ENCODE results near the gene HMGN2.

Gene HMGN2

DNA sequence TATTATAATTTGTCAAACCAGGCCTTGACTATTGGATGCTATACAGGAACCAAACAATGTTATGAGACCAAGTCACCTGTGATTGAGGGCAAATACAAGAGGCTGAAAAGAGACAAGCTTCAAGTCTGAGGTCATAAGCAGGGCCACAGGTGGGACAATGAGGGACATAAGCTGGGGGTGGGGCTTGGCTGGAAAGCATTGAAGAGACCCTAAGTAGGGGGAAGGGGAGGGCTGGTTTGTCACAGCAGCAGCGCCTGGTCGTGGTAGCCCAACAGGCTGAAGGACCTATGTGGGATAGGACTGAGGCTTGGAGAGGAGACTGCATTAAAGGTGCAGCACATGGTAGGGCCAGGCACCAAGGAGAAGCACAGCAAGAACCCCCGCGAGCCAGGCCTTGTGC lies 17.9 kb downstream of the HMGN2 start:
- Histone ChIP-seq H3K9me3 (no peaks in the 10 kb centered on the region), H3K4me1 (ENCODE audit: control insufficient read depth in 1 of 2, insufficient read depth in 1 of 2, low read depth in 1 of 2, low read length in 1 of 2) (no peaks in the 10 kb centered on the region), H3K4me3 (ENCODE audit: low read depth in 1 of 2, low read length in 1 of 2) (no peak overlapping the region), H3K36me3 (no peaks in the 10 kb centered on the region), H3K27me3 (no peaks in the 10 kb centered on the region), H3K27ac (no peak overlapping the region)
- no peak for TF ChIP-seq CTCF (IDR thresholded peaks at IDR 0.05)

GRCh38 chr1:26493267-26493666 lies 21.0 kb downstream of the HMGN2 start:
- Histone ChIP-seq H3K9me3 (no peaks in the 10 kb centered on the region), H3K27ac (no peak overlapping the region), H3K36me3 (no peaks in the 10 kb centered on the region), H3K4me3 (ENCODE audit: low read depth in 1 of 2, low read length in 1 of 2) (no peak overlapping the region), H3K27me3 (no peaks in the 10 kb centered on the region), H3K4me1 (ENCODE audit: control insufficient read depth in 1 of 2, insufficient read depth in 1 of 2, low read depth in 1 of 2, low read length in 1 of 2) (no peaks in the 10 kb centered on the region)
- TF ChIP-seq CTCF (IDR thresholded peaks at IDR 0.05), result no peak

DNA sequence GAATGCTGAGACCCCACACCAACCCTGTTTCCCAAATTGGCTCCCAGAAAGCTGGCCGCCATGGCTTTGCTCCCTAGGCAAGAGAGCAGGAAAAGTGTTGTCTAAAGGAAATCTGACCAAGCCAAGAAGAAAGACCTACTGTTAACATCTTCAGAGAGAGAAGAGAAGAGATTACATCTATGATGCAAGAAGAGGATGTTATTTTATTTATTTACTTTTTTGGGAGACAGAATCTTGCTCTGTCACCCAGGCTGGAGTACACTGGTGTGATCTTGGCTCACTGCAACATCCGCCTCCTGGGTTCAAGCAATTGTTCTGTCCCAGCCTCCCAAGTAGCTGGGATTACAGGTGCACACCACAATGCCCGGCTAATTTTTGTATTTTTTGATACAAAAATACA lies 21.7 kb downstream of the HMGN2 start:
- no peak for TF ChIP-seq CTCF (IDR thresholded peaks at IDR 0.05)
- Histone ChIP-seq H3K4me3 (ENCODE audit: low read depth in 1 of 2, low read length in 1 of 2) (no peak overlapping the region), H3K27me3 (no peaks in the 10 kb centered on the region), H3K27ac (no peak overlapping the region), H3K4me1 (ENCODE audit: control insufficient read depth in 1 of 2, insufficient read depth in 1 of 2, low read depth in 1 of 2, low read length in 1 of 2) (no peaks in the 10 kb centered on the region), H3K36me3 (no peaks in the 10 kb centered on the region), H3K9me3 (no peaks in the 10 kb centered on the region)

- Histone ChIP-seq H3K27ac (no peak overlapping the region), H3K4me1 (ENCODE audit: control insufficient read depth in 1 of 2, insufficient read depth in 1 of 2, low read depth in 1 of 2, low read length in 1 of 2) (peaks cover 12 to 20% of the 10 kb centered on the region in 2 experiments), H3K9me3 (no peaks in the 10 kb centered on the region), H3K27me3 (no peaks in the 10 kb centered on the region), H3K4me3 (ENCODE audit: low read depth in 1 of 2, low read length in 1 of 2) (no peak overlapping the region), H3K36me3 (no peaks in the 10 kb centered on the region)
- TF ChIP-seq CTCF (IDR thresholded peaks at IDR 0.05), result no peak
Observed at GRCh38 chr1:26496861-26497260, 24.6 kb downstream of the HMGN2 start.

DNA sequence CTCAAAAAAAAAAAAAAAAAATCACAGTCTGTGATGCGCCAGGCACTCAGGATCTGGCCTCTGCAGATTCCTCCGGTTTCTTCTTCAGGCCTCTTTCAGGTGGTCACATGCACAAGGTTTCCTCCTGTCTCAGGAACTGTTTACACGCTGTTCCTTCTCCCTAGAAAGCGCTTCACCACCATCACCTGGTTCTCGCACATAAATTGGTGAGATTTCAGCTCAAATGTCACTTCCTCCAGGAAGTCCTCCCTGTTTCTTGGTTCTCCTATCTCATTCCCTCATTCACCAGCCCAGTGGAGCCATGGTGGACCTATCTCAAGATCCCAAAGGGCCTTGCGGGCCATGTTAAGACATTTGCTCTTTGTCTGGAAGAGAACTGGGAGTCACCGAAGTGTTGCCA lies 26.7 kb downstream of the HMGN2 start:
- no peak for TF ChIP-seq CTCF (IDR thresholded peaks at IDR 0.05)
- no peak overlapping the region for H3K27ac ChIP-seq
- no peaks in the 10 kb centered on the region for H3K36me3 ChIP-seq
- H3K4me3 ChIP-seq (ENCODE audit: low read depth in 1 of 2, low read length in 1 of 2), result no peak overlapping the region
- no peaks in the 10 kb centered on the region for H3K9me3 ChIP-seq
- H3K4me1 ChIP-seq (ENCODE audit: control insufficient read depth in 1 of 2, insufficient read depth in 1 of 2, low read depth in 1 of 2, low read length in 1 of 2), result peaks cover 19 to 25% of the 10 kb centered on the region in 2 experiments
- H3K27me3 ChIP-seq, result no peaks in the 10 kb centered on the region

Data from neutrophil (primary cell).